ENCODE results near the gene FEN1.
A peak's percentile ranks its signal among the peaks of the same experiment; 100 is the strongest.

Gene FEN1

GRCh38 chr11:61832754-61833153 is 40.0 kb downstream of the FEN1 start:
- TF ChIP-seq CTCF (IDR thresholded peaks at IDR 0.05), result no peak
- DNase-seq (ENCODE audit: low spot score), result no peak
- no peak overlapping the region for H3K4me3 ChIP-seq
- H3K27ac ChIP-seq, result peak overlapping the region in 1 of 2 donors; percentile 95

DNA sequence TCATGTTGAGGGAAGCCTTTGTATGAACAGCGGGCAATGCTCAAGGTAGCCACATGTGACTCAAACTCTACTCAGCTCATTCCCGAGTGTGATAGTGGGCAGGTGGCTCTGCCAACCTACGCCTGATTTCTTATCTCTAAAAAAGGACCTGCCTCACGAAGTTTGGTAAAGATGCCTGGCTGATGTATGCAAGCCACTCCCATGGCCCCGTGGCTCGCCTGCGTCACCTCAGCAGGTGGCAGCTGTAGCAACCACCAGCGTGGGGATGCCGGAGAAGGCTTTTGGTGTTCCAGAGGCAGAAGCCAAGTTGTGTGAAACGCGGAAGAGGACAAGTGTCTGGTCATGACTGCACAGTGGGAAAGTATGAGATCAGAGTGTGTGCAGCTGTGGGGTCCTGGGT is 40.8 kb downstream of the FEN1 start:
- no peak overlapping the region for H3K4me3 ChIP-seq
- H3K27ac ChIP-seq, result peak overlapping the region in 1 of 2 donors; percentile 95
- TF ChIP-seq CTCF (IDR thresholded peaks at IDR 0.05), result no peak
- no peak for DNase-seq (ENCODE audit: low spot score)

DNA sequence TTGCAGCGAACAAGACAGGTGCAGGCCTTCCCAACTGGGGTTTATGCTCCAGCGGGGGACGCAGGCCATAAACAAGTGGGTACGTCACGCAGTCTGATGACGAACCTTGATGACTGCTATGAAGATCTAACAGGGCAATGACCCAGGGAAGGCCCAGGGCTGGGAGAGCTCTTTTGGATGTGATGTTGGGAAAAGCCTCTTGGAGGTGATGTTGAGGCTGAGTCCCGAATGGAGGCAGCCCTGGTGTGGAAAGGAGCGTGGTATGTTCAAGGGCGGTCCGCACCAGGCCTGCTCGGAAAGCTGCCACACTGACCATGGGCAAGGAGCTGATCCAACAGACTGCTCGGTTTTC is 41.2 kb downstream of the FEN1 start:
- H3K27ac ChIP-seq, result peak overlapping the region; percentile 69 to 95
- no peak for DNase-seq (ENCODE audit: low spot score)
- no peak for TF ChIP-seq CTCF (IDR thresholded peaks at IDR 0.05)
- no peak overlapping the region for H3K4me3 ChIP-seq

GRCh38 chr11:61834278-61835048 is 41.8 kb downstream of the FEN1 start:
- peak; percentile 82 for DNase-seq (ENCODE audit: low spot score)
- no peak for TF ChIP-seq CTCF (IDR thresholded peaks at IDR 0.05)
- H3K4me3 ChIP-seq, result peak overlapping the region; percentile 13
- H3K27ac ChIP-seq, result peak overlapping the region; percentile 69 to 95

DNA sequence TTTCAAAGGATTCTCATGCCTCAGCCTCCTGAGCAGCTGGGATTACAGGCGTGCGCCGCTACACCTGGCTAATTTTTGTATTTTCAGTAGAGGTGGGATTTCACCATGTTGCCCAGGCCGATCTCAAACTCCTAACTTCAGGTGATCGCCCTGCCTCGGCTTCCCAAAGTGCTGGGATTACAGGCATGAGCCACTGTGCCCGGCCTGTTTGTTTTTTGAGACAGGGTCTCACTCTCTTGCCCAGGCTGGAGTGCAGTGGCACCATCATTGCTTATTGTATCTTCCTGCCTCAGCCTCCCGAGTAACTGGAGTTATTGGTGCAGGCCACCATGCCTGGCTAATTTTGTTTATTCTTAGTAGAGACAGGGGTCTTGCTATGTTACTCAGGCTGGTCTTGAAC is 43.5 kb downstream of the FEN1 start:
- no peak for TF ChIP-seq CTCF (IDR thresholded peaks at IDR 0.05)
- H3K27ac ChIP-seq, result peak overlapping the region; percentile 35 to 52
- no peak overlapping the region for H3K4me3 ChIP-seq
- no peak for DNase-seq (ENCODE audit: low spot score)

- Histone ChIP-seq H3K4me3 (no peak overlapping the region), H3K27ac (no peak overlapping the region)
- TF ChIP-seq CTCF (IDR thresholded peaks at IDR 0.05), result no peak
- no peak for DNase-seq (ENCODE audit: low spot score)
These were observed 44.8 kb downstream of the FEN1 start for GRCh38 chr11:61837411-61838005.

DNA sequence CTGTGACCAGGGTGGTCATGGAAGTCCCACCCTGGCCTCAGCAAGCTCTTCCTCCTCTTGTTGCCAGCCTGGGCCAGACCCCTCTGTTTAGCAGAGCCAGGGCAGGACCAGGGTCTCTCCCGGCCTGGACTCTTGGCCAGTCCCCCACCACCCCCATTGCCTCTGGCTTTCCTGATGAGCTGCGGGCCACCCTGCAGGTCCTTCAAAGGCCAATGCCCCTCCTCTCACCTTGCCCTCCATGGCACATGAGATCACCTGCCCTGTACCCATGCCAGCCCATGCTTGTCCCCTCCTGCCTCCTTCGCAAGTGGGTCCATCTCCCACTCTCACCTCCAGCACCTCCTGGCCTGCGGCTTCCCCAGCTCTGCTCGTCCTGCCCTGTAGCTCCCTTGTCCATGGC is 45.8 kb downstream of the FEN1 start:
- Histone ChIP-seq H3K4me3 (no peak overlapping the region), H3K27ac (no peak overlapping the region)
- TF ChIP-seq CTCF (IDR thresholded peaks at IDR 0.05), result no peak
- no peak for DNase-seq (ENCODE audit: low spot score)

Measured in coronary artery (tissue), 2 donors.